SK-N-SH (cell line): ENCODE results near the gene BEST1.

Experiments
- GATA2 ChIP-seq: sonication (generic); formaldehyde crosslinking; IDR thresholded peaks from 2 replicates; pipeline ENCODE4 v1.5.0; 2020; ENCODE audit warnings: mild to moderate bottlenecking, missing genetic modification reagents
- RAD21 ChIP-seq: IDR thresholded peaks from 2 replicates; pipeline ENCODE4 v1.6.1; 2012; ENCODE audit warnings: mild to moderate bottlenecking, low read length

- TF ChIP-seq GATA2 (no peak), RAD21 (no peak)
Measured at GRCh38 chr11:61983419-61983818, 33.3 kb downstream of the BEST1 start.
